AG08396 (cell line): ENCODE data around the gene CAMP.
A peak's percentile ranks its signal among the peaks of the same experiment; 100 is the strongest.

Experiments used
- DNase-seq: peaks from one replicate; pipeline ENCODE4 v3.0.0; 2012; ENCODE audit warnings: low spot score, mixed read lengths

The CAMP gene

DNA sequence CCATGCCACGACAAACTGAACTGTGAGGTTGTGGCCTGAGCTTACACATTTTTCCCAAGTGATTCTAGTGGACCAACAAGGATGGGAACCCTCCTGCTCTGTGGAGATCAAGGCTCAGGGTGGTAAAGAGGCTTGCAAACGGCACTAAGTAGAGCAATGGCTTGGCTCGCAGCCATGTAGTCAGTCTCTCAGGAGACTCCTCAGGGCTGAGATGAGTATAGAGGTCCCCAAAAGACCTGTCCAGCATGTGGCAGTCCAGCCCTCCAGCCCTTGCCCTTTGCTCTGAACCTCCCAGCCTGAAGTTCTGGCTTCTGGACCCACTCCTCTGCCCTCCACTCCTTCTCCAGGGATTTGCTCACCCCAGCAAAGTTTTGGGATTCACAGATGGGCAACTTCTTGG lies 8.3 kb upstream of the CAMP start:
- no peak for DNase-seq

DNA sequence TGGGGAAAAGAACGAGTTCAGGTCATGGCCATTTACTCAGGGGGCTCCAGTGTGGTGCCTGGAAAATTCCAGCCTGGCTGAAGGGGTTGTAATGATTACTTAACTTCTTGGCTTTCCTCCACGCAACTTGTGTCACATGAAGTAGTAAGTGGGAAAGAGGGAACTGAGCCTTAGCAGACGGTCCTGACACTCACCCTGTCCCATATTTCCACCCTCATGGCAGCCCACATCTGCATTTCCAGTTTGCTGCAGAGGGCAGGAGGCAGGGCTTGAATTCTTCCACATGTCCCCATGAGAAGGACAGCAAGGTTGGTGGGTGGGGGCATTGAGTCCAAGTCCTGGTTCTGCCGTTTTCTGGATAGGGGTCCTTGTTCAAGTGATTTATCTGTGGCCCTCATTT lies 7.8 kb upstream of the CAMP start:
- DNase-seq, result no peak

DNA sequence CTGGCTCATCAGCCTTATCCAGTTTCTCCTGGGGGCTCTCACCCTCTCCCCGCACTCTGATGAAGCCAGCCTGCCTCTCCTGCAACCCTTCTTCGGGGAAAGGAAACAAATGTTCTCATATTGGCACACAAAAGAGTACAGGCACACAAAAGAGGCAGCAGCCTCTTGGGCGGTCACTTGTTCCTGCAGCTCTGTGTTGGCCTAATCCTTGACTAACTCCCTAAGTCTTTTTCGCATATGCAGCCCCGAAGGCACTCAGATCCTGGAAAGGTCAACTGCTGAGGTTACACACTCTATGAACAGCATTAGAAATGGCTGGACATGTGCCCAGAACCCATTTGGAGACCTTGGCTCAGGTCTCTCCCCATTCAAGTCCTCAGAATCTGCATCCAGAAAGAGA lies 7.4 kb upstream of the CAMP start:
- DNase-seq, result no peak

DNA sequence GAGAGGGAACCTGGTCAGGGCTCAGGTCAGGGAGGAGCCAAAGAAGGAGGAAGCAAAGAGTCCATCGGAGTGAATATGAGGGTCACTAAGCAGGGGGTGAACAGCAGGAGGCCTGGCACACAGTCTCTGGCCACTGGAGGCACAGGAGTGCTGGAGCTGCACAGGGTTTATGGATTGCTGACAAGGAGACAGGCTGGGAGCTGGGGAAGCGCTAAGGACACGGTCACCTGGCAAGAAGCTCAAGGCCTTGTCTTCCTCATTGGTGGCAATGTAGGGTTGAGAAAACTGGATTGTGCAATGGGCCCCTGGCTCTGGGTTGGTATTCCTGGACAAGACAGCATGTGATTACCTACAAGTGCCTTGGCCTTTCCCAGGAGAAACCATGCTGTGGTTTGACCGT lies 5.8 kb upstream of the CAMP start:
- no peak for DNase-seq

DNA sequence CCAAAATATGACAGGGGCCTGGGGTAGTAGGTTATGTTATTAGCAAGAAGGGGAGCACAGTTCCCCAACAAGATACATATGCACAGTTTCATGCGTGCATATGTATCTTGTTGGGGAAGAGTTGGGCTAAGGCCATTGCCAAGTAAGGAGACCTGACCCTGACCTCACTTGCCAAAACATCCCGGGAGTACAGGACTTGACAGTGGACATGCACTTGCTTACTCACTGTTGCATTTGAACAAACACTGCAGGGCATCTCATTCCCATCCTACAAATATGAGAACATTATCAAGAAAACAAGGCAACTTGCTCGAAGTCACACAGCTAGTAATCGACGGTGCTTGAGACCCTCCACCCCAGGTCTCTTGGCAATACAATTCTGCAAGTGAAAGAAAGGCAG lies 4.8 kb upstream of the CAMP start:
- DNase-seq, result no peak

DNA sequence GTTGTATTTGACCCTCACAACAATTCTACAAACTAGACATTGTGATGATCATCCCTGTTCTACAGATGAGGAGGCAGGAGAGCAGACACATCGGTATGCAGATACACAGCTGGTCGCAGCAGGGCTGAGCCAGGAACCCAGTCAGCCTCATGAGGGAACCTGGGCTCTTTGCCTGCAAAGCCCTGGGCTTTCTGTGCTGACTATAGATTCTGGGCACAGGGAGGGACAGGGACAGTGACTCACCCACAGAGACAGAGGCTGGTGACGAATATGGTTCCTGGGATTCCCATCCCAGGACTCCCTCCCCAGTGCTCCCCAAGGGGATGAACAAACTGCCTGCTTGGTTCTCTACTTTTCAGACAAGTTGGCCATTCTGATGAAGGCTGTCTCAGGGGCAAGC lies 3.8 kb upstream of the CAMP start:
- peak; percentile 48 for DNase-seq

DNA sequence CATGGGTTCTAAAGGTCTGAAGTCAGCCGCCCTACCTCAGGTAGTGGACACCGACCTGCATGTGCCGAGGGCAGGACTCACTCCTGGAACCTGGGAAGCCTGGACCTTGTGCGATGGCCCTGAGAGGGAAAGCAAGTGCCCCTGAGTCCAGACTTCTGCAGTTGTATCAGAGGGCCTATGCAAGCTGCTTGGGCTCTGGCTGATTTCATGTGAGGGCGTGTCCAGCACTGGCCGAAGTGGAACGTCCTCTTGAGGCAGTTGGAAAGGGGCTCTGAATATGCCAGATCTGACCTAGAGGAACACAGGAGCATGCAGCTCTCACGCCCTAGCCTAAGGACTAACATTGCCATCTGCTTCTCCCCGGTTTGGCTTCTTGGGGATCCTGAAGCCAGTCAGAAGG lies 2.5 kb upstream of the CAMP start:
- DNase-seq, result no peak

DNA sequence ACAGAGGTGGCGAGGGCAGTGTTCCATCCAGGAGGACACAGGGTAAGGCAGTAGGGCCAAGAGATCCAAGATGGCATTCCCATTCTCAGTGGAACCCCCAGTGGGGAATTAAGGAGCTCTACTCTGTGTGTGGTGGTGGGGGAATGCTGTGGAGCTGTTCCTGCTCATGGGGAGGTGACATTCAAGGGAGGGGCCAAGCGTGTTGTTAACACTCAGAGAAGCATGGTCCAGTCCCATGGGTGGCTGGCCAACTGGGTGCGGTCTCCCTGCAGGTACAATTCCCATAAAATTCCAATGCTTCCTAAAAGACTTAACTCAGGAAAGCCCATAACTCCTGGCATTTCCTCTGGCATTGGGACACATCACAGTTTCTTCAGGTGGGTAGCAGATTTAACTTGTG lies 2.3 kb downstream of the CAMP start:
- peak; percentile 2 for DNase-seq

DNA sequence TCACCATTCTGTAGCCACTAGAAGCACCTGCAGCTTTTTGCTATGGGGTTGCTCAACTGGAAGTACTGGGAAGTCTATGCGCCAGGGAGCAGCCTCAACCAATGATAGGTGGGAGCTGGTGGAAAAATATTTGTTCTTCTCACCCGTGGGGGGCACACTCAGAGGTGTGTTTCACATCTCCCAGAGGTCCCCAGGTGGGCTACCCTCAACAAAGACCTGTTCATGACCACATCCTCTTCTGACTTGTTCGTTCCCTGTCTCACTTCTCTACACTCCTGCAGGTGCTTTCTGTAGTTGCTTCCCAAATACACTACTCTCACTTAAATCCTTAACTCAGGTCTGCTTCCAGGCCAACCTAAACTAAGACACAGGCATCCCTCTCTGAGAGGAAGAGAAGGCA lies 3.6 kb downstream of the CAMP start:
- DNase-seq, result peak; percentile 1

DNA sequence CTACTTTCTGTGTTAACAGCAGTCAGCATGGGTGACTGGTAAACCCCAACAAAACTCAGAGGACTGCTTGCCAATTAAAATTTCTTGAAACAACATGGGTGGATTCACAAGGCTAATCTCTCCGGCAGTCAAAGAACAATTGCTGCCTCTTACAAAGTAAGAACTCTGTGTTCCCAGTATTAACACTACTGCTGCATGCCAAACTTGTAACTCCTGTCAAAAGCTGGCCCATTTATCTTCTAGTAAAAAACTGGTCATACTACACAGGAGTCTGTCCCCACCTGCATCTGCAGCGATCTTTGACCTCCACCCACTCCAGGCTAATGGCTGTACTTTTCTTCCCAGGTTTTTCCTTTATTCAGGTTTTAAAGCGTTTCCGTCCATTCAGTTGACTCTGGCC lies 8.9 kb downstream of the CAMP start:
- DNase-seq, result no peak

DNA sequence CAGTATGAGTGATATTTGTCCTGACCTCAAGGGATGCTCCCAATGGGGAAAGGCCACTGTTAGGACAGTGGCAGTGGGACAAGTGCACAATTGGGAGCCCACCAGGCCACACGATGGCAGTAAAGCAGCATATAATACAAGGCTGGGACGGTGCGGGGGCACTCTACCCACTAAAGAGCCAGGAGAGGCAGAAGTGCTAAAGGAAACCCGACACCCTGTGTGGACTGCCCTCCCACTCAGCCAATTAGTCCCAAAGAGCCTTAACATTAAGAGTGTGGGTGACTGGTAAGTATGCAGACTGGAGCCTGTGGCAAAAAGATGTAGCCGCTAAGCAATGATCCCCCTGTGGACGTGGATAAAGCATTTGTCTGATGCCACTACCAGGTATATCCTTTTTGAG lies 9.4 kb downstream of the CAMP start:
- DNase-seq, result peak; percentile 64

DNA sequence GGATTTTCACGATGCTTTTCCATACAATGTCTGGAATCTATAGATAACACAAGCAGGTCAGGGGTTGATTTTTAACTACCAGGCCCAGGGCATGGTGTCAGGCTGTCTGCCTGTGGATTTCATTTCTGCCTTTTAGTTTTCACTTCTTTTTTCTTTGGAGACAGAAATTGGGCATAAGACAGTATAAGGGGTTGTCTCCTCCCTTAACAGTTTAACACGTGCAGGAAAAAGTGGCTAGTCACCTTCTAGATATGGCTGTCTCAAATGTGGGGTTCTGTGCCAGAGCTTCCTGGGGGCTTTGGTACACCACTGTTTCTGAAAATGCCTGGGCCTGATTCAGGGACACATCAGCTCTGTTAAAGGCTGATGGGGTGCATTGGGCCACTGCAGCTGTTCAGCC lies 10.2 kb downstream of the CAMP start:
- DNase-seq, result no peak

DNA sequence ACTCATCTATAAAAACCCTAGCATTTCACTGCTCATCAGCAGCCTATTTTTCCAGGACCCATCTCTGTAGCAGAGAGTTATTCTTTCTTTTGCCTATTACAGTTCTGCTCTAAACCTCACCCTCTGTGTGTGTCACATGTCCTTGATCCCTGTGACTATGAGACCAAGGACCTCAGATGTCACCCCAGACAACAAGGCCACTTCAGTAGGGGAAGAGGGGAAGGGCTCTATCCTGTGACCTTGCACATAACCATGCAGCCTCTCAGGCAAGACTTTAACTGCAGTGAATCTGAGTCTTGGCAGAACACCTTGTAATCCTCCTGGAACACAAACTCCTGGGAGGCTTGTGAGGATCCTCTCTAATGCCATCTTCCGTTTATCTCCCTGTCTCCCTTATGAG lies 13.2 kb downstream of the CAMP start:
- no peak for DNase-seq

DNA sequence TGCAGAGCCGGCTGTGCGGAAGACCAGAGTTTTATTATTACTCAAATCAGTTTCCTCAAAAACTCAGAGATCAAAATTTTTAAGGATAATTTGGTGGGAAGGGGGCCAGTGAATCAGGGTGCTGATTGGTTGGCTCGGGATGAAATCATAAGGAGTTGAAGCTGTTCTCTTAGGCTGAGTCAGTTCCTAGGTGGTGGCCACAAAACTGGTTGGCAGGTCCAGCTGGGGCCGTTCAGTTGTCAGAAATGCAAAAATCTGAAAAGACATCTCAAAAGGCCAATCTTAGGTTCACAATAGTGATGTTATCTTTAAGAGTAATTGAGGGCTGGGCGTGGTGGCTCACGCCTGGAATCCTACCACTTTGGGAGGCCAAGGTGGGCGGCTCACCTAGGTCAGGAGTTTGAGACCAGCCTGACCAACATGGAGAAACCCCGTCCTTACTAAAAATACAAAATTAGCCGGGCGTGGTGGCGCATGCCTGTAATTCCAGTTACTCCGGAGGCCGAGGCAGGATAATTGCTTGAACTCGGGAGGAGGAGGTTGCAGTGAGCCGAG lies 15.3 kb downstream of the CAMP start:
- DNase-seq, result no peak

DNA sequence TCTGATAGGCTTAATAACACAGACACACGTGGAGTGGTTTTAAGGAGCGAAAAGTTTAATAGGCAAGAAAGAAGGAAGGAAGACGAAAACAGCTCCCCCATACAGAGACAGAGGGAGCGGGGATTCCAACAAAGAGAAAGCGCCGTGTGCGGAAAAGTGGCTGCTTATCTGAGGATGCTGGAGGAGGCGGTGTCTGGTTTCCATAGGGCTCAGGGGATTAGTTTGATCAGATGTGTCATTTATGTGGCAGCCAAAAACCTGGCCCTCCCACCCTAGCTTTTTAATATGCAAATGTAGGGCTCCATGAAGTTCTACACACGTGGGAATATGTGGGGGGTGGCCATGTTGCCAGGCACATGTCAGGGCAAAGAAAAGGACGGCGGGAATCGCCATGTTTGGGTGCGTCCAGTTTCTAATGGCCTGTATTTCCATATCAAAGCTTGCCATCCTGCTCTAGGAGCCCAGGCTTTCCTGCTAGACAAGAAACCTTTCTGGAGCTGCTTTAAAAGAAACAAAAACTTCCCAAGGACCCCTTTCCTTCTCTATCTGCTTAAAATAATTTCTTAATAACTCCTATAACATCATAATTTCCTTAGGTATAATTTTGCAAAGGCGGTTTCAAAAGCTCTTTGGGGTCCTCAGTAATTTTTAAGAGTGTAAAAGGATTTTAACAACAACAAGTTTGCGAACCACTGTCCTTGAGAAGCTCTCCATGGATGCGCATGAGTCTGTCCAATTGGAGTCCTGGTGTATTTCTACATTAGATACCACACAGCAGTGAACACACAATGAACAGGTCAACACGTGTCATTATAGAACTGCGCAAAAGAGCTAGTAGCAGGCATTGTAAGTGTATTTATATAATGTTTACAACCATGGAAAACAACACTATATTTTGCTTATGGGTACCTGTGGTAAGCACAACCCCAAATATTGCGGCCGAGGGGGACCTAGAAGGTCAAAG lies 17.0 kb downstream of the CAMP start:
- DNase-seq, result no peak

DNA sequence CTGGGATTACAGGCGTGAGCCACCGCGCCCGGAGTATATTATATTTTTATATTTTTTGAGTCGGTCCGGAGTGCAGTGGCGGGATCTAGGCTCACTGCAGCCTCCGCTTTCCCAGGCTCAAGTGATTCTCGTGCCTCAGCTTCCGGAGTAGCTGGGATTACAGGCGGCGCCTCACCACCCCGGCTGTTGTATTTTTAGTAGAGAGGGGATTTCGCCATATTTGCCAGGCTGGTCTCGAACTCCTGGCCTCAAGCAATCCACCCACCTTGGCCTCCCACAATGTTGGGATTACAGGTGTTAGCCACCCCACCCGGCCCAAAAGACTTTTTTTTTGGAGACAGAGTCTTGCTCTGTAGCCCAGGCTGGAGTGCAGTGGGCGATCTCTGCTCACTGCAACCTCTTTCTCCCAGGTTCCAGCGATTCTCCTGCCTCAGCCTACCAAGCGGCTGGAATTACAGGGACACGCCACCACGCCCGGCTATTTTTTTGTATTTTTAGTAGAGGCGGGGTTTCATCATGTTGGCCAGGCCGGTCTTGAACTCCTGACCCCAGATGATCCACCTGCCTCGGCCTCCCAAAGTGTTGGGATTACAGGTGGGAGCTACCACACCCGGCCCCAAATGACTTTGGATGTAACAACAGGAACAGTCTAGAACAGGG lies 18.6 kb downstream of the CAMP start:
- no peak for DNase-seq

DNA sequence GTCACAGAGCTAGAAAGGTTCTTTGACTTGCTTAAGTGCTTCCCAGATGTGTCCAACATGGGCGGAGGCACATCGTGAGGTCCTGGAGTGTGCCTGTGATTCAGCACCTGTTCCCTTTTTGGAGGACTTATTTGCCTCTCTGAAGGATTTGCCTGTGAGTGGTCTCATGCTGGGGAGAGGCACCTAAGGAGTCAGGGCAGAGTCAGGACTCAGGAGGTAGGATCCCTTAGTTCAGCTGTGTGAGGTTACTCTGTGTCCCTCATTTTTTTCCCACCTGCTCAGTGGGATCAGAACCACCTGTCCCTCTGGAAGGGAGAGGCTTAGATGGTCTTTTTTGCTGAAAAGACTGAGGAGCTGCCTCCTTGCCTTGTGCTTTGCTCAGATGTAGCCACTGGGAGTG lies 20.6 kb downstream of the CAMP start:
- no peak for DNase-seq

DNA sequence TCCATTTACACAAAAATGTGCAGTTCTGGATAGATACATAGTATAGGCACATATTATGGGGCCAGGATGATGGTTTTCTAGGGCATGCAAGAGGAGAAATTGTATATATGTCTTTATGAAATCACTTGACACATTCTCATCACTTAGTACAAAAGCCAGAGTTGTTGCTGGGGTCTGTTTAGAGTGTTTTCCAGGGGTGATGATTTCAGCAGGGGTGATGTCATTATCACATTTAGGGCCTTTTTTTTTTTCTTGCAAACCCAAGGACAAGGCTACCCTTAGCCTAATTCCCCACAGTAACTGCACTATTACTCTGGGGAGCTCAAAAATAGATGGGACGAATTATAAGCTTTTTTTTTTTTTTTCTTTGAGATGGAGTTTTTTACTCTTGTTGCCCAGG lies 21.2 kb downstream of the CAMP start:
- DNase-seq, result no peak

DNA sequence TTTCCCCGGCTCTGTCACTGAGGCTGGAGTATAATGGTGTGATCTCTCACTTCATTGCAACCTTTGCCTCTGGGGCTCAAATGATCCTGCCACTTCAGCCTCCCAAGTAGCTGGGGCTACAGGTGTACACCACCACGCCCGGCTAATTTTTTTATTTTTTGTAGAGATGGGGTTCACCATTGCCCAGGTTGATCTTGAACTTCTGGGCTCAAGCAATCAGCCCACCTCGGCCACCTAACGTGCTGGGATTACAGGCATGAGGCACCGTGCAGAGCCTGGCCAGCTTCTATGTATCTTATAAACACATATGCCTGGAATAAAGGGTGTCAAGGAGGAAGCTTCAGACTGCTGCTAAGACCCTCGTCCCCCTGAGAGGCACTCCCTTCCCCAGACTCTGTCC lies 21.8 kb downstream of the CAMP start:
- DNase-seq, result no peak

DNA sequence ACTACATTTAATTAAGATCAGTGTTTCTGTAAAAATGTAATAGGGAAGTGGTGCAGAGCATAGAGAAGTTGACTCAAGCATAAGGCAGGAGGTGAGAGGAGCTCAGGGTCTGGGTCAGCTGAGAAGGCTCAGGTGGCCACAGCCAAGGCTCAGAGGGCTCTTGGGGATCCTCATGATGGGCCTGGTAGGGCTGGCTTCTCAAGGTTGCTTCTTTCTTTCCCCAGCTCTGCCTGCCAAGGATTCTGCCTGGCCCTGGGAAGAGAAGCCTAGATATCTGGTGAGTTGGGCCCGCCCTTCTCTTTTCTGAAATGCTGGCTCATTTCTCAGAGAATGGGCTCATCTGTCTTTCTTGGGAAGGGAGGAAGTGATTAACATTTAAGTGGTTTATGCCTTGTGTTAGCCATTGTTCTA lies 24.1 kb downstream of the CAMP start:
- no peak for DNase-seq

DNA sequence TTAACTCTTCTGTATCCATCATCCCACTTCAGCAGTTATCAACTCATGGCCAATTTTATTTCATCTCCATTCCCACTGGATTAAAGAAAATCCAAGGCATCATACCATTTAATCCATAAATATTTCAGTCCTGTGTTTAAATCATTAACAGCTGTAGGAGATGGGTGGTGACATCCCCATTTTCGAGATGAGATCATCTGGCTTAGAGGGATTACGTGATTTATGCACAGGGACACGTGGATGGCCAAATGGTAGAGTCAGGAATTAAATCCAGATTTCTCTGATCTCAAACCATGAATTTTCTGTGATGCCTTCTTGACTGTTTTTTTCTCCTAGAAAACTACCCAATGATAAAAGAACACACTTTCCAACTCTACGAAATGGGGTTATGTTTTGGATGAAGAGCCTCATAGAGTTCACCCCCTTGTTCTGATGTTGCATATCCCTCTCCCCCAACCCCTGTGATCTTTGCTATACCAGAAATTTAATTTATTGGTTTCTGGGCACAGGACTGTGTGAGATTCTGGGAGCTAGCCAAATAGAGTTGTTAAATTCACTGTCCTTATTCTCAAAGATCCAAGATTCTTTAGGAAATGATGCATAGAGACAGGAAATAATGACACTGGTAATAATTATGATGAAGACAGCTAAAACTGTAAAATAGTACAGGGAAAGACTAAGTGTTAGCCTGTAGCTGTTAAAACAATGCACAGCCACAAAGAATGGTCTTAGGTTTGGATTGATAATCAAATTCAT lies 25.0 kb downstream of the CAMP start:
- DNase-seq, result no peak

DNA sequence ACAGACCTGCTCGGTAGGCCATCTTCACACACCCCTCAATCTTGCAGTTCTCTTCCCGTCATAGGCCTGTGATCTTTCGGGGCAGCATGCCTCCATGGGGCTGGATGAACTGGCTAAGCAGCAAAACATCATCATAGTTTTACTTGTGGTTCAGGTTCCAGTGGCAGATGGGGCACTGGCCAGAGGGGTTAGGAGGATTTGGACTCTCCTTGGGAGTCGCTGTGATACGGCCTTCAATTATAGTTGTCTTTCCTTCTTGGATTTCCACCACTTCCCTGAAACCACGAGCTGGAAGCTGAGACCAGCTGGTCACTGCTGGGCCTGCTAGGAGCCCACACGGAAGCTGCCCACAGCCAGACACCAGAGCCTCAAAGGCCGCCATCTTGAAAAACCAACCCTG lies 33.3 kb downstream of the CAMP start:
- DNase-seq, result no peak

DNA sequence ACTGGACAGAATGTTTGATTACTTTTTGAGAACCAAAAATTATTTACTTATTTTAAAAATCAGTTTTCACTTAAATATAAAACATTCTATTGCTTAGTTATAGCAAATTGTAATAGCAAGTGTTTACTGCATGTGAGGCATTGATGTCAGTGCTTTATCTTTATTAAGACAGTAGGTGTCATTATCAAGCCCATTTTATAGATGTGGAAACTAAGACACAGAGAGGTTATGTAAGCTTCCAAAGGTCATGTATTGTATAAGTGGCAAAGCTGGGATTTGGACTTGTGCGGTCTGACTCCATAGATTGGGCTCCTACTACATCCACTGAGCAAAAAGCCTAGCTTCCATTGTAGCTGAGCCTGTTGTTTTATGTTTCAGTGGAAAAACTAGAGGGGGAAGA lies 35.2 kb downstream of the CAMP start:
- no peak for DNase-seq
